ENCODE data around the gene ASTN2. TPM values are rescaled to one million over a fixed set of nuclear protein-coding genes. Genes with fewer than 3 reads are reported as not detected.
A peak's percentile ranks its signal among the peaks of the same experiment; 100 is the strongest.

Gene ASTN2
- total RNA-seq, 1 donor from 2014 or later, result 13.6 TPM

- no peak overlapping the region for H3K4me2 ChIP-seq (ENCODE audit: low read length)
- no peaks in the 10 kb centered on the region for H4K20me1 ChIP-seq (ENCODE audit: insufficient read depth, low read length)
- peaks cover 10% of the 10 kb centered on the region for H3K36me3 Mint-ChIP-seq (ENCODE audit: low read depth, unreplicated experiment)
- TF ChIP-seq CTCF (IDR thresholded peaks at IDR 0.05; ENCODE audit: insufficient read depth, low read depth, low read length), result no peak
- no peak for TF ChIP-seq EZH2 (IDR thresholded peaks at IDR 0.05; ENCODE audit: insufficient read depth, low read length)
- FAIRE-seq (no peak), DNase-seq (ENCODE audit: low read depth) (no peak)
- no peak overlapping the region for H3K27ac ChIP-seq (ENCODE audit: low read depth, low read length)
- no peak overlapping the region for H2AFZ ChIP-seq (ENCODE audit: low read depth, low read length)
- H3K4me1 Mint-ChIP-seq (ENCODE audit: low read depth, unreplicated experiment), result peaks cover 25% of the 10 kb centered on the region
- no peaks in the 10 kb centered on the region for H3K36me3 ChIP-seq (ENCODE audit: insufficient read depth, low read length)
- H3K9me3 Mint-ChIP-seq (ENCODE audit: unreplicated experiment), result peaks cover 14% of the 10 kb centered on the region
- H3K4me3 ChIP-seq (ENCODE audit: insufficient read depth, low read depth, low read length), result no peak overlapping the region
- no peaks in the 10 kb centered on the region for H3K27me3 ChIP-seq (ENCODE audit: insufficient read depth, low read length)
- H3K27me3 Mint-ChIP-seq (ENCODE audit: low read depth, unreplicated experiment), result no peaks in the 10 kb centered on the region
- H3K79me2 ChIP-seq (ENCODE audit: insufficient read depth, low read length), result no peaks in the 10 kb centered on the region
- H3K27ac Mint-ChIP-seq (ENCODE audit: unreplicated experiment), result peak overlapping the region; percentile 79
- peaks cover 10% of the 10 kb centered on the region for H3K4me1 ChIP-seq (ENCODE audit: insufficient read depth, low read length)
- peak overlapping the region; percentile 41 for H3K4me3 Mint-ChIP-seq (ENCODE audit: unreplicated experiment)
- H3K9me3 ChIP-seq (ENCODE audit: insufficient read depth, low read depth, low read length), result no peaks in the 10 kb centered on the region
- no peak overlapping the region for H3K9ac ChIP-seq (ENCODE audit: low read length)
These were observed 875.3 kb downstream of the ASTN2 start for GRCh38 chr9:116539549-116539948.

- peaks cover 6% of the 10 kb centered on the region for H3K9me3 ChIP-seq (ENCODE audit: insufficient read depth, low read depth, low read length)
- TF ChIP-seq CTCF (IDR thresholded peaks at IDR 0.05; ENCODE audit: insufficient read depth, low read depth, low read length) (no peak), EZH2 (IDR thresholded peaks at IDR 0.05; ENCODE audit: insufficient read depth, low read length) (no peak)
- no peaks in the 10 kb centered on the region for H3K27me3 ChIP-seq (ENCODE audit: insufficient read depth, low read length)
- H3K4me3 Mint-ChIP-seq (ENCODE audit: unreplicated experiment), result no peak overlapping the region
- no peak overlapping the region for H2AFZ ChIP-seq (ENCODE audit: low read depth, low read length)
- no peaks in the 10 kb centered on the region for H4K20me1 ChIP-seq (ENCODE audit: insufficient read depth, low read length)
- H3K36me3 Mint-ChIP-seq (ENCODE audit: low read depth, unreplicated experiment), result peaks cover 4% of the 10 kb centered on the region
- H3K27ac ChIP-seq (ENCODE audit: low read depth, low read length), result no peak overlapping the region
- no peak overlapping the region for H3K9ac ChIP-seq (ENCODE audit: low read length)
- FAIRE-seq, result no peak
- H3K4me1 Mint-ChIP-seq (ENCODE audit: low read depth, unreplicated experiment), result no peaks in the 10 kb centered on the region
- no peak for DNase-seq (ENCODE audit: low read depth)
- no peak overlapping the region for H3K4me3 ChIP-seq (ENCODE audit: insufficient read depth, low read depth, low read length)
- no peaks in the 10 kb centered on the region for H3K4me1 ChIP-seq (ENCODE audit: insufficient read depth, low read length)
- H3K9me3 Mint-ChIP-seq (ENCODE audit: unreplicated experiment), result peaks cover 8% of the 10 kb centered on the region
- H3K79me2 ChIP-seq (ENCODE audit: insufficient read depth, low read length), result no peaks in the 10 kb centered on the region
- no peak overlapping the region for H3K4me2 ChIP-seq (ENCODE audit: low read length)
- H3K27ac Mint-ChIP-seq (ENCODE audit: unreplicated experiment), result no peak overlapping the region
- H3K36me3 ChIP-seq (ENCODE audit: insufficient read depth, low read length), result no peaks in the 10 kb centered on the region
- no peaks in the 10 kb centered on the region for H3K27me3 Mint-ChIP-seq (ENCODE audit: low read depth, unreplicated experiment)
These were observed 889.2 kb downstream of the ASTN2 start for GRCh38 chr9:116525611-116526010.

- Mint-ChIP-seq H3K27me3 (ENCODE audit: low read depth, unreplicated experiment) (no peaks in the 10 kb centered on the region), H3K9me3 (ENCODE audit: unreplicated experiment) (peaks cover 11% of the 10 kb centered on the region), H3K36me3 (ENCODE audit: low read depth, unreplicated experiment) (peaks cover 4% of the 10 kb centered on the region), H3K4me3 (ENCODE audit: unreplicated experiment) (no peak overlapping the region), H3K4me1 (ENCODE audit: low read depth, unreplicated experiment) (no peaks in the 10 kb centered on the region), H3K27ac (ENCODE audit: unreplicated experiment) (no peak overlapping the region)
- no peaks in the 10 kb centered on the region for H3K4me1 ChIP-seq (ENCODE audit: insufficient read depth, low read length)
- H3K27me3 ChIP-seq (ENCODE audit: insufficient read depth, low read length), result no peaks in the 10 kb centered on the region
- no peaks in the 10 kb centered on the region for H3K79me2 ChIP-seq (ENCODE audit: insufficient read depth, low read length)
- DNase-seq (ENCODE audit: low read depth), result no peak
- H3K4me2 ChIP-seq (ENCODE audit: low read length), result no peak overlapping the region
- no peaks in the 10 kb centered on the region for H4K20me1 ChIP-seq (ENCODE audit: insufficient read depth, low read length)
- TF ChIP-seq CTCF (IDR thresholded peaks at IDR 0.05; ENCODE audit: insufficient read depth, low read depth, low read length), result no peak
- no peak for TF ChIP-seq EZH2 (IDR thresholded peaks at IDR 0.05; ENCODE audit: insufficient read depth, low read length)
- H2AFZ ChIP-seq (ENCODE audit: low read depth, low read length), result no peak overlapping the region
- H3K4me3 ChIP-seq (ENCODE audit: insufficient read depth, low read depth, low read length), result no peak overlapping the region
- FAIRE-seq, result no peak
- no peaks in the 10 kb centered on the region for H3K36me3 ChIP-seq (ENCODE audit: insufficient read depth, low read length)
- H3K9me3 ChIP-seq (ENCODE audit: insufficient read depth, low read depth, low read length), result peaks cover 6% of the 10 kb centered on the region
- no peak overlapping the region for H3K9ac ChIP-seq (ENCODE audit: low read length)
- H3K27ac ChIP-seq (ENCODE audit: low read depth, low read length), result no peak overlapping the region
These were observed 889.9 kb downstream of the ASTN2 start for GRCh38 chr9:116524778-116525470.
